GM18508 (cell line): ENCODE data around the gene RS1.

Source experiments
- ATAC-seq: cut with Tn5 transposase; IDR thresholded peaks from one replicate; pipeline ENCODE4 v1.9.1; 2021; ENCODE audit warnings: moderate number of reproducible peaks; ENCODE audit not compliant: insufficient read depth, unreplicated experiment

RS1 gene

GRCh38 chrX:18613930-18614639 lies 57.8 kb downstream of the RS1 start:
- no peak for ATAC-seq

DNA sequence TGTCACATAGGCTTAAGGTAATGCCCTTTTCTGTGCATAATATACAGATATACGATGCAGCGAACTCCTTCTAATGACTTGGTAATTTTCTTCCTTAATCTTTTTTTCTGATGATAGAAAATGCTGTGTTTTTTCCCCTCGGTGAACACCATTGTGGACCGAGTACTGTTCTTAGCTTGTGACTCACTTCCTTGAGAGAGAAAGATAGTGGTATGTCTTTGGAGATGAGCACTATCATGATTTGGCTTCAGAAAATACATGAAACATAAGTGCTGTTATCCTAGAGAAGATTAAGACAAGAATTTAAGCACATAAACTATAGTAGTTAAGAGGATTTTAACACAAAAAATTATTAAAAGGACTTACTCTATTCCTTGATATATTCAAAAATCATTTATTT lies 63.9 kb downstream of the RS1 start:
- ATAC-seq, result no peak

GRCh38 chrX:18598413-18598812 lies 73.5 kb downstream of the RS1 start:
- no peak for ATAC-seq

DNA sequence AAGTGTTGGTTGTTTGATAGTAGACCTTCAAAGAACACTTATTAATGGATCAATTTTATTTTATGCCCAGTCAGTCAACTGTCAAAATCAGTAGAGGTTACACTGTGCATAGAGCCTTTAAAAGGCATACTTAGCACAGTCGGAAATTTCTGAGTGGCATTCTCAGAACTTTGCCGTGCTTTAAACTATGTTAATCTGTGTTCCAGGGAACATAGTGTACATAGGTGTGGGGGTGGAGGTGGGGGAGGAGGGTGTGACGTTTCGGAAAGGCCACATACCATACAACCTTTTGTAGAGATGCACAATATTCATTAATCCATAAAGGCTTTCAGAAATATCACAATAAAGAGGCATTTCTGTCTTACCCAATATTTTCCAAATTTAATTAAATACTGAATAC lies 75.8 kb downstream of the RS1 start:
- no peak for ATAC-seq

DNA sequence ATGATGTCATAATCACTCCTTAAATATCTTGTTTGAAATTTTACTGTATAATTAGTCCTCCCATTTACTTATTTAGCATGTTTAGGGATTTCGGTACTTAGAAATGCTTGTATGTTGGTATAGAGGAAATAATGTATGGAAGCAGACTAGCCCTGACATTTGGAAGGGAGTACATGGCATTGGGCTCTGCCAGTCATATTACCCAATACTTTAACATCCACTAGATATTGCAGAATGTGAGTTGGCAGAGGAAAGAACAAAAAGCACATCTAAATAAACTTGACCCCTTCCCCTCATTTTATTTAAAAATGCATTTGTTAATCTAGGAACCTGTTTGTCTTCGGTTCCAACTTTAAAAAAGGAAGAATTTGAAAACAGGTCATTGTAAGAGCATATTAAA lies 77.8 kb downstream of the RS1 start:
- ATAC-seq, result no peak

DNA sequence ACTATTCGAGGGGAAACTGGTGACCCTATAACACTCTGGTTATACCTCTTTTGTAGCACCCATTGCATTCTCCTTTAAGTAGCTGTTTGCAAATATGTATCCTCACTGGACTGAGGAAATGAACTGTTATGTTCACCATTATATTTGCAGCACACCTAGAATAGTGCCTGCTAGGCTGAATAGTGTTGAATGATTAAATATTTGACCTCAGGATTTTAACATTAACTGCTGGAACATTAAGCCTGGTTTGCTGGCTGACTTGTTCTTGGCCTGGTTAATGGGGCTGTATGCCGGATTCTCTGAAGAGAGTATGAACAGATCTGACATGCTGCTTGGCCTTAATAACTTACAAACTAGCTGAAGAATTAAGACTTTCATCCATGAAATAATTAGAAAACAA lies 80.1 kb downstream of the RS1 start:
- ATAC-seq, result no peak
